Midbrain (tissue), 1 donor: ENCODE results near the gene TMC8.
A peak's percentile ranks its signal among the peaks of the same experiment; 100 is the strongest.
"Not testable (repeated sequence)": the region's sequence is repeated elsewhere in the genome, so short reads cannot be mapped to it uniquely, and the experiment has no call there.

ENCODE experiments used
- DNase-seq: peaks from one replicate; lab custom pipeline; 2025; lab: John Stamatoyannopoulos, UW

TMC8 gene

DNA sequence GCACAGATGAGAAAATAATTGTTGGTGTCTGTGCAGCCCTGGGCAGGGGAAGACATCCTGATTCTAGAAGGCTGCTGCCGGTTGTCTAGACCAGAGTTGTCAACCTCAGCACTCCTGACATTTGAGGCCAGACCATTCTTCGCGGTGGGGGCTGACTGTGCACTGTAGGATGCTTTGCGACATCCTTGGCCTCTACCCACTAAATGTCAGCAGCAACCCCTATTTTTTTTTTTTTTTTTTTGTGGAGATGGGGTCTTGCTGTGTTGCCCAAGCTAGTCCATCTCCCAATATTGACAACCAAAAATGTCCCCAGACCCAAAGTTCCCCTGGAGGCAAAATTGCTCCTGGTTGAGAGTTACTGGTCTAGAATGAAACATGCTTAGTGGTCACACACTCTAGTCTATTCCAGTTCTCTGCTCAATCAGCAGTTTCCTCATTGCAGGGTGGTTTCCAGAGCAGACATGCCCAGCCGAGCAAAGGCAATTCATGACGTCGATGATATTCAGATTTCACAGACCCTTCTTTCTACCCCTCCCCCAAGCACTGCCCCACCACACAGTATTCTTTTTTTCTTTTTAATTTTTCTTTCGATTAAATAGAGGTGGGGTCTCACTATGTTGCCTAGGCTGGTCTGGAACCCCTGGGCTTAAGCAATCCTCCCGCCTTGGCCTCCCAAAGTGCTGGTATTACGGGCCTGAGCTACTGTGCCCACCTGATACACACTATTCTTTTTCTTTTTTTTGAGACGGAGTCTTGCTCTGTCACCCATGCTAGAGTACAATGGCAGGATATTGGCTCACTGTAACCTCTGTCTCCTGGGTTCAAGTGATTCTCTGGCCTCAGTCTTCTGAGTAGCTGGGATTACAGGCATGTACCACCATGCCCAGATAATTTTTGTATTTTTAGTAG, 24.6 kb downstream of the TMC8 start:
- DNase-seq: no peak

- DNase-seq: no peak
Observed at GRCh38 chr17:78159575-78160158, 29.1 kb downstream of the TMC8 start.

- no peak for DNase-seq
Observed at GRCh38 chr17:78163881-78164747, 33.5 kb downstream of the TMC8 start.

- DNase-seq: no peak
Observed at GRCh38 chr17:78164748-78165607, 34.4 kb downstream of the TMC8 start.

DNA sequence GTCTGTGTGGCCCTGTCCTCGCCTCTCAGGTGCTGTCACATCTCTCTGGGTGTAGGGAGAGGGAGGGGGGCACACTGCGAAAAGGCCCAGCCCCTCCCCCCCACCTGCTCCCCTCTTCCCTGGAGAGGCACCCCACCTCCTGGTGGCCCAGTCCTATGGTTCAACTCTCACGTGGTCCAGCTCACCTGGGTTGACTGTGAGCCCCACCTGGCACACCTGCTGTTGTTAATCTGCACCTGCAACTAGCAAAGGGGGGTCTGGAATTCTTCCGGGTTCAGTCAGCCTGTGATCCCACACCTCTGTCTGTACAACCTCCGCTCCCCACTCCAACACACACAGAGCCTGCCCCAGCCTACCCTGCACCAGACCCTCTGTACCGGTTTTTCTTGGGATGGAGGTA, 35.8 kb downstream of the TMC8 start:
- DNase-seq: no peak

GRCh38 chr17:78168242-78168902, 37.8 kb downstream of the TMC8 start, which contains the start of gene SYNGR2:
Gene SYNGR2, plus strand, starts transcription at chr17:78168581. Its CDS starts 36 bp downstream, at chr17:78168617.
- peak; percentile 76 for DNase-seq

GRCh38 chr17:78168903-78169793, 38.6 kb downstream of the TMC8 start:
- peak; percentile 22 for DNase-seq

GRCh38 chr17:78170692-78171590, 40.4 kb downstream of the TMC8 start:
- no peak for DNase-seq

DNA sequence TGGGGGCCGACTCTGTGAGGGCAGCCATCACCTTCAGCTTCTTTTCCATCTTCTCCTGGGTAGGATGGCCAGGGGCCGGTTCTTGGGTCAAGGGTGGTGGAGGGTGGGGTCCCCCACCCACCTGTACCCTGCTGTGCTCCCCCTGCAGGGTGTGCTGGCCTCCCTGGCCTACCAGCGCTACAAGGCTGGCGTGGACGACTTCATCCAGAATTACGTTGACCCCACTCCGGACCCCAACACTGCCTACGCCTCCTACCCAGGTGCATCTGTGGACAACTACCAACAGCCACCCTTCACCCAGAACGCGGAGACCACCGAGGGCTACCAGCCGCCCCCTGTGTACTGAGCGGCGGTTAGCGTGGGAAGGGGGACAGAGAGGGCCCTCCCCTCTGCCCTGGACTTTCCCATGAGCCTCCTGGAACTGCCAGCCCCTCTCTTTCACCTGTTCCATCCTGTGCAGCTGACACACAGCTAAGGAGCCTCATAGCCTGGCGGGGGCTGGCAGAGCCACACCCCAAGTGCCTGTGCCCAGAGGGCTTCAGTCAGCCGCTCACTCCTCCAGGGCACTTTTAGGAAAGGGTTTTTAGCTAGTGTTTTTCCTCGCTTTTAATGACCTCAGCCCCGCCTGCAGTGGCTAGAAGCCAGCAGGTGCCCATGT, 41.1 kb downstream of the TMC8 start:
- not testable (repeated sequence) for DNase-seq

DNA sequence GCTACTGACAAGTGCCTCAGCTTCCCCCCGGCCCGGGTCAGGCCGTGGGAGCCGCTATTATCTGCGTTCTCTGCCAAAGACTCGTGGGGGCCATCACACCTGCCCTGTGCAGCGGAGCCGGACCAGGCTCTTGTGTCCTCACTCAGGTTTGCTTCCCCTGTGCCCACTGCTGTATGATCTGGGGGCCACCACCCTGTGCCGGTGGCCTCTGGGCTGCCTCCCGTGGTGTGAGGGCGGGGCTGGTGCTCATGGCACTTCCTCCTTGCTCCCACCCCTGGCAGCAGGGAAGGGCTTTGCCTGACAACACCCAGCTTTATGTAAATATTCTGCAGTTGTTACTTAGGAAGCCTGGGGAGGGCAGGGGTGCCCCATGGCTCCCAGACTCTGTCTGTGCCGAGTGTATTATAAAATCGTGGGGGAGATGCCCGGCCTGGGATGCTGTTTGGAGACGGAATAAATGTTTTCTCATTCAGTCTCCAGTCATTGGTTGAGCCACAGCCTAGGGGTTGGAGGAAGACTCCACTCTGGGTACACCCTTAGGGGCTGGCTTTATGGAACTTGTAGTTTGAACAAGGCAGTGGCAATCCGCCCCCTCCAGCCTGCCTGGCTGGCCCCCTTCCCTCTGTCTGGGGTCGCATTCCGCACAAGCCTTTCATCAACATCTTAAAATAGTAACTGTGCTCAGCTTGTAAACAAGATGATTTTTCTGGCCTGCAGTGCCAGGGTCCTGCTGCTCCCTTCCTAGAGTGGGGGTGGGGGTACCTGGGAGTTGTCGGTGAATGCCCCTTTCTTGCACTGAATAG, 41.9 kb downstream of the TMC8 start:
- no peak for DNase-seq

- no peak for DNase-seq
Observed at GRCh38 chr17:78173097-78173715, 42.6 kb downstream of the TMC8 start.

- peak; percentile 94 for DNase-seq
Observed at GRCh38 chr17:78174346-78174869, 43.8 kb downstream of the TMC8 start.

DNA sequence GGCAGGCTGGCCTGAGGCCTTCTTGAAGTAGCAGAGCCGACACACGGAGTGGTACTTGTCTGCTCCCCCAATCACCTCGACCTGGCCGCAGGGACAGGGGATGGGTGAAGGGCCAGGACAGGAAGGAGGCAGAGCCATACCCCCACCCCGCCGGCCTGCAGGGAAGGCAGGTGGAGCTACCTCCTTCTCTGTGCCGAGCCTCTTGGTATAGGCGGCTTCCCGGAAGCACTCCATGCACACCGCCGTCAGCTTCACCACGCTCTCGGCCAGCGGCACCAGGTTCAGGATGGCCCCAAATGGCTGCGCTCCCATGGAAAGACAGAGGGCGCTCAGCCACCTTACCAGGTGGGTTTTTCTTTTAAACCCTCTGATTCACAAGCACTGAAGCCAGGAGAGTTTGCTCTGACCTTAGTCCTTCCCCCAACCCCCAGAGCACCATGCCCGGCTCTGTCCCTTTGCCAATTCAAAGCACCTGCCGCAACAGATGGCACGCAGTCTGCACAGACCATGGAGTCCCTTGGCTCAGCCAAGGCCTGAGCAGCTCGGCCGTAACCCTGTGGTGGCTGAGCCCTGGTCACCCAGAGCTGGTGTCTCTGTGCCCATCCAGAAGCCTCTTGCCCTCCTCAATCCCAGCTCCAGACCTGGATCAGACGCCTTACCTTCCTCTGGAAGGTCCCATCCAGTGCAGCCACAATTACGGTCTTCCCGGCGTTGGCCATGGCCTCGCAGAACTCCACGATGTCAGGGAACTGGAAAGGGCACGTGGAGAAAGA, 44.5 kb downstream of the TMC8 start:
- DNase-seq: no peak

DNA sequence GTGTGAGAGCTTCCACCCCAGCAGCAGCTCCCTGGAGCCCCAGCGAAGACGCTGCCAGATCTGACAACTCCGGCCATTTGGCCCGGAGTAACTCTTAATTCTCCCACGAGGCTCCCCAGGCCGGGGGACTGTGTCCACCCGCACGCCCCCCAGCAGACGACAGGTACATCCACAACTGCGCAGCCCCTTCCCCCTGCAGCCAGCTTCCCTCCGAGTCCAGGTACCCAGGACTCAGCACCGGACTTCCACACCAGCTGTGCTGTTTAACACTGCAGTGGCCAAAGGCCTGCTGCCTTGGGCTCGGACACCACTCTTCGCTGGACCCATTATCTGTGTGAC, 45.0 kb downstream of the TMC8 start:
- no peak for DNase-seq

DNA sequence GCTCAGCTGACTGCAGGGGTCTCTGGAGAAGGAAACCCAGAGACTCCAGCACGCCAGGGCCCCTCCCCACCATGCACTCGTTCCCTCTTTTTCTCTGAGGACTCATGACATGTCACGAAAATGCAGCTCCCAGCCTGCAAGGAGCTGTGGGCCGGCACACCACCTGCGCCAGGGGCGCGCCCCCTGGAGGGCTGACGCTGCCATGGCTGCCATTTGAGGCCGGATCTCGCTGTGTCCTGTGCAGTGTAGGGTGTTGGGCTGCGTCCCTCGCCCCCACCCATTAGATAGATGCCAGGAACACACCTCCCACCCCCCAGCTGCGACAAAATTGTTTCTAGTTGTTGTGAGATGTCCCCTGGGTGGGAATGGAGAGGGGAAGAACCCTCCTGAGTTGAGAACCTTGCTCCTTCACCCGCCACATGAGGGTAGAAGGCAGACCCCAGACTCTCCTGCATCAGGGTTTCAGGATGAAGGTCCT, 46.0 kb downstream of the TMC8 start:
- peak; percentile 52 for DNase-seq

DNA sequence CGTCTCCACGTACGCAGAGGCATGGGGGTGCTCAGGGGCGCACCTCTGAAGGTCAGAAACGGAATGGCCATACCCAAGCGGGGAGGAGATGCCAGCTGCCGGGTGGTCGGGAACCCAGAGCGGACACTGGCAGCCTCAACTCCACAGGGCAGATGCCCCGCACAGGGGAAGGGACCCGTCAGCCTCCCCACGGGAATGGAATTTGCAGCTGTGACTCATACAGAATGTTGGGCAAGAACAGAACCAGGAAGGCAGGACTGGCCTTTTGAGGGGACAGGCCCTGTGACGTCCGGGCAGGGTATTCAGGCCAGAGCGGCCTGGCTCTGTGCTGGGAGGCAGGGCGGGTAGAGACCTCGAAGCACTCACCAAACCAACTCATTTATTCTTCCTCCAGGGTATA, 48.8 kb downstream of the TMC8 start:
- DNase-seq: no peak
